IPS-18c (cell line): ENCODE data around the gene ZSWIM6.

Experiments
- H3K4me3 ChIP-seq: 2 replicates; pipeline ENCODE4 v1.7.0; 2013; ENCODE audit warnings: low read depth, mild to moderate bottlenecking, low read length, moderate library complexity; ENCODE audit not compliant: insufficient read depth
- H3K9me3 ChIP-seq: one replicate; pipeline ENCODE4 v1.6.1; 2013; ENCODE audit warnings: mild to moderate bottlenecking, low read length, moderate library complexity; ENCODE audit not compliant: control insufficient read depth, insufficient read depth

ZSWIM6 gene

GRCh38 chr5:61471352-61471751, 139.3 kb downstream of the ZSWIM6 start:
- Histone ChIP-seq H3K9me3 (no peaks in the 10 kb centered on the region), H3K4me3 (no peak overlapping the region)

GRCh38 chr5:61472172-61472958, 140.3 kb downstream of the ZSWIM6 start:
- no peak overlapping the region for H3K4me3 ChIP-seq
- no peaks in the 10 kb centered on the region for H3K9me3 ChIP-seq

GRCh38 chr5:61474746-61475145, 142.7 kb downstream of the ZSWIM6 start:
- Histone ChIP-seq H3K4me3 (no peak overlapping the region), H3K9me3 (no peaks in the 10 kb centered on the region)

- Histone ChIP-seq H3K9me3 (no peaks in the 10 kb centered on the region), H3K4me3 (no peak overlapping the region)
These were observed 145.7 kb downstream of the ZSWIM6 start for GRCh38 chr5:61477788-61478187.

- H3K9me3 ChIP-seq, result no peaks in the 10 kb centered on the region
- no peak overlapping the region for H3K4me3 ChIP-seq
These were observed 148.0 kb downstream of the ZSWIM6 start for GRCh38 chr5:61479850-61480614.

- H3K9me3 ChIP-seq, result no peaks in the 10 kb centered on the region
These were observed 150.9 kb downstream of the ZSWIM6 start for GRCh38 chr5:61482980-61483379.

GRCh38 chr5:61486476-61486875, 154.4 kb downstream of the ZSWIM6 start:
- H3K4me3 ChIP-seq, result no peak overlapping the region
- no peaks in the 10 kb centered on the region for H3K9me3 ChIP-seq

More at GRCh38 chr5:61482980-61483379, 150.9 kb downstream of the ZSWIM6 start:
- no peak overlapping the region for H3K4me3 ChIP-seq

- H3K9me3 ChIP-seq, result no peaks in the 10 kb centered on the region
- no peak overlapping the region for H3K4me3 ChIP-seq
These were observed 157.5 kb downstream of the ZSWIM6 start for GRCh38 chr5:61489574-61489973.

- H3K4me3 ChIP-seq, result no peak overlapping the region
- no peaks in the 10 kb centered on the region for H3K9me3 ChIP-seq
These were observed 159.8 kb downstream of the ZSWIM6 start for GRCh38 chr5:61491861-61492260.

- H3K9me3 ChIP-seq, result no peaks in the 10 kb centered on the region
- no peak overlapping the region for H3K4me3 ChIP-seq
These were observed 161.9 kb downstream of the ZSWIM6 start for GRCh38 chr5:61493973-61494372.

- Histone ChIP-seq H3K4me3 (no peak overlapping the region), H3K9me3 (no peaks in the 10 kb centered on the region)
These were observed 164.4 kb downstream of the ZSWIM6 start for GRCh38 chr5:61496446-61496845.

- no peak overlapping the region for H3K4me3 ChIP-seq
- H3K9me3 ChIP-seq, result no peaks in the 10 kb centered on the region
These were observed 164.8 kb downstream of the ZSWIM6 start for GRCh38 chr5:61496860-61497259.

GRCh38 chr5:61498121-61498520, 166.1 kb downstream of the ZSWIM6 start:
- Histone ChIP-seq H3K9me3 (no peaks in the 10 kb centered on the region), H3K4me3 (no peak overlapping the region)

GRCh38 chr5:61501971-61502370, 169.9 kb downstream of the ZSWIM6 start:
- H3K4me3 ChIP-seq, result no peak overlapping the region
- H3K9me3 ChIP-seq, result no peaks in the 10 kb centered on the region

- Histone ChIP-seq H3K4me3 (no peak overlapping the region), H3K9me3 (no peaks in the 10 kb centered on the region)
These were observed 172.2 kb downstream of the ZSWIM6 start for GRCh38 chr5:61504143-61504770.

- H3K9me3 ChIP-seq, result no peaks in the 10 kb centered on the region
- no peak overlapping the region for H3K4me3 ChIP-seq
These were observed 173.2 kb downstream of the ZSWIM6 start for GRCh38 chr5:61505281-61505680.

- H3K9me3 ChIP-seq, result no peaks in the 10 kb centered on the region
- no peak overlapping the region for H3K4me3 ChIP-seq
These were observed 175.2 kb downstream of the ZSWIM6 start for GRCh38 chr5:61507232-61507631.

- Histone ChIP-seq H3K9me3 (no peaks in the 10 kb centered on the region), H3K4me3 (no peak overlapping the region)
These were observed 184.9 kb downstream of the ZSWIM6 start for GRCh38 chr5:61516946-61517345.
